Measurements from ENCODE around the gene HIC1. TPM values are rescaled to one million over a fixed set of nuclear protein-coding genes. Genes with fewer than 3 reads are reported as not detected.

The HIC1 gene
- total and polyA plus RNA-seq, 4 donors: 0.44 to 4.8 (median 3.7) TPM

DNA sequence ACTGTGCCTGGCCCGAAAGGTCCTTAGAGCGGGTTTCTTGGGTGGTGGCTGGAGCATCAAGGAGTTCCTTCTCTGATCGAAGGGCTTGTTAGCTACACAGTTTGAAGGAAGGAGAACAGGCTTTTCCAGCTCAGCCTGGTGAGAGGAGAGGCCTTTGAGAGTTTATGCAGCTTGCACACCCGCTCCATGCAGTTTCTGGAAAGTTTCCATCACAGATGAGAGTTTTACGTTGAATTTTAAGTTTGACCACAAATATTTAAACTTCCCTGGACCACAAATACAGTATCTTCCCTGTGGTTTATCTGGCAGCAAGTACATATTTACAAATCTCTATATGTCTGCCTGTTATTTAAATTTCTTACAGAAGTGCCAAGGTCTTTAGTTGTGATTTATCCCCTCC is 56.8 kb downstream of the HIC1 start:
- Histone ChIP-seq H3K4me1 (ENCODE audit: control insufficient read depth in 4 of 4, insufficient read depth in 4 of 4, low read length in 3 of 4) (peaks cover 0 to 4% (median 0%) of the 10 kb centered on the region in 4 donors), H3K4me3 (ENCODE audit: low read depth in 1 of 3, low read length in 3 of 3) (no peak overlapping the region), H3K27ac (ENCODE audit: low read depth in 1 of 2, low read length in 2 of 2) (no peak overlapping the region), H3K36me3 (ENCODE audit: control insufficient read depth in 4 of 4, insufficient read depth in 3 of 4, low read depth in 1 of 4, low read length in 3 of 4) (no peaks in the 10 kb centered on the region), H3K9me3 (ENCODE audit: control insufficient read depth in 4 of 4, low read length in 3 of 4) (no peaks in the 10 kb centered on the region), H3K9ac (ENCODE audit: low read depth in 1 of 2, low read length in 2 of 2) (no peak overlapping the region), H3K27me3 (ENCODE audit: control insufficient read depth in 4 of 4, insufficient read depth in 4 of 4, low read length in 3 of 4) (no peaks in the 10 kb centered on the region)
- no peak for TF ChIP-seq EGR1 (IDR thresholded peaks at IDR 0.05; ENCODE audit: low read depth in 2 of 2)
- TF ChIP-seq NR2F2 (IDR thresholded peaks at IDR 0.05): no peak
- no peak for TF ChIP-seq SP1 (IDR thresholded peaks at IDR 0.05)
- no peak for TF ChIP-seq TAF1 (conservative IDR thresholded peaks at IDR 0.05)
- WGBS: 95% methylated on average over 5 of the region's 5 CpGs
- DNase-seq (ENCODE audit: low spot score): no peak

Small RNAs within 50 kb of the gene (small RNA-seq; reads per million reads assigned to genes)
- gene AC090617.6 (not detected), gene AC090617.9 (not detected), gene MIR132 (1.9 reads per million, percentile 86 among the genes with 10 or more reads in this experiment), gene MIR212 (0.95 reads per million, percentile 77 among the genes with 10 or more reads in this experiment), gene OVCA2 (not detected)

Other genes with a start within 250 kb of the HIC1 start
- 1 to 10 TPM; 6.0 to 9.5 TPM for gene SMYD4, start 225.2 kb upstream of the HIC1 start, total RNA-seq
- gene SMYD4, start 225.2 kb upstream of the HIC1 start, polyA plus RNA-seq: 1 to 10 TPM; 2.2 to 4.4 TPM
- 10 to 100 TPM; 11.9 to 29.5 TPM for gene RPA1, start 225.1 kb upstream of the HIC1 start, total RNA-seq
- 10 to 100 TPM in 1 of 2 donors, 1 to 10 TPM in 1; 9.2 to 11.9 TPM for gene RPA1, start 225.1 kb upstream of the HIC1 start, polyA plus RNA-seq
- 1 to 10 TPM in 1 of 2 donors, under 1 TPM in 1; 0.65 to 1.8 TPM for gene RTN4RL1, start 29.8 kb upstream of the HIC1 start, total RNA-seq
- gene RTN4RL1, start 29.8 kb upstream of the HIC1 start, polyA plus RNA-seq: 1 to 10 TPM in 1 of 2 donors, under 1 TPM in 1; 0.04 to 5.4 TPM
- 10 to 100 TPM in 1 of 2 donors, 1 to 10 TPM in 1; 9.8 to 24.6 TPM for gene DPH1, start 24.9 kb upstream of the HIC1 start, total RNA-seq
- gene DPH1, start 24.9 kb upstream of the HIC1 start, polyA plus RNA-seq: 10 to 100 TPM; 17.5 to 21.2 TPM
- gene OVCA2, start 13.1 kb upstream of the HIC1 start, total RNA-seq: 10 to 100 TPM; 16.1 to 17.2 TPM
- 10 to 100 TPM; 30.3 to 30.6 TPM for gene OVCA2, start 13.1 kb upstream of the HIC1 start, polyA plus RNA-seq
- 10 to 100 TPM in 1 of 2 donors, 1 to 10 TPM in 1; 9.3 to 12.0 TPM for gene SMG6, start 248.7 kb downstream of the HIC1 start, total RNA-seq
- gene SMG6, start 248.7 kb downstream of the HIC1 start, polyA plus RNA-seq: 1 to 10 TPM; 4.9 to 7.1 TPM
- 10 to 100 TPM in 1 of 2 donors, 1 to 10 TPM in 1; 4.9 to 10.3 TPM for gene SRR, start 248.8 kb downstream of the HIC1 start, total RNA-seq
- 1 to 10 TPM; 2.9 to 3.8 TPM for gene SRR, start 248.8 kb downstream of the HIC1 start, polyA plus RNA-seq

Measured in liver (tissue), 10 donors.